ENCODE data around the gene C19orf38.
"Not testable (repeated sequence)": the region's sequence is repeated elsewhere in the genome, so short reads cannot be mapped to it uniquely, and the experiment has no call there.

The C19orf38 gene

DNA sequence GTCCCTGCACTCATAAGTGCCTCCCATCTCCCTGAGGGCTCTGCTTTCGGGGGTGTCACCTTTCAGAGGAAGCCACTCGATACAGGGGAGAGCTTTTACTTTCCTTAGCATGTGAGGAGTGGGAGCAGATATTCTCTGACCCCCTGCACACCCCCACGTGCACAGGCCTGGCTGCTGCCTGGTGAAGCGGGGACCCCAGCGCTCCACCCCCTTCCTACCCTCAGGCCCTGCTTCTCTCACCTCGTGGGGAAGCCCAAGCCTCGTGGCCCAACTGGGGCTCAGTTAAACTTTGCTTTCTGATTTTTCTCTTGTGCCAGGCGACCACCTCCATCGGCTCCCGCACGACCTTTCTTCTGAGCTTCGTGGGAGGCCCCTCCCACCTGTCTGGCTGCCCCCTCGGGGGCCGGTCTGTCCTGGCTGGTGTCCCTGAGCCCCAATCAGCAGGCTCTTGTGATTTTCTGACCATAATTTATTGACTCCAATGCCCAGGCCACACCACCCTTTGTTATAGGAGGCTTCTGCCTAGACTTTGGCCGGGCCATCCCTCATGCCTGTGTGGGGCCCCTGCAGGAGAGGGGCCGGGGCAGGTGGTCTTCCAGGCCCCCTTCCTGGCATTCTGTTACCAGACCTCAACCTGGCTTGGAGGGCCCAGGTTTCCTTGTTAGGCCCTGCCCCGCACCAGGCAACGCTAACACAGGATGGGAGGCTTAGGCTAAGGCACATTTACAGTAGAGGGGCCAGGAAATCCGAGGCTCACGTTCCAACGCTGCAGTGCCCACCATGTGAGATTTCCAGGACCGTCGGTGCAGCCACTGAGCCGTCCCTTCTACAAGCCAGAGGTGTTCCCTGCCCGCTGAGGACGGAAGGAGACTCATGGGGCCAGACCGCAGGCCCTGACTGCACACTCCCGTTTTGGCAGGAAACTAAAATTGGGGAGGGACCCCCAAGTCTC, 16.0 kb upstream of the C19orf38 start:
- H3K9me3 ChIP-seq: peaks cover 2% of the 10 kb centered on the region; the same call in 1 of the 2 replicates
- TF ChIP-seq, protein P1, sequence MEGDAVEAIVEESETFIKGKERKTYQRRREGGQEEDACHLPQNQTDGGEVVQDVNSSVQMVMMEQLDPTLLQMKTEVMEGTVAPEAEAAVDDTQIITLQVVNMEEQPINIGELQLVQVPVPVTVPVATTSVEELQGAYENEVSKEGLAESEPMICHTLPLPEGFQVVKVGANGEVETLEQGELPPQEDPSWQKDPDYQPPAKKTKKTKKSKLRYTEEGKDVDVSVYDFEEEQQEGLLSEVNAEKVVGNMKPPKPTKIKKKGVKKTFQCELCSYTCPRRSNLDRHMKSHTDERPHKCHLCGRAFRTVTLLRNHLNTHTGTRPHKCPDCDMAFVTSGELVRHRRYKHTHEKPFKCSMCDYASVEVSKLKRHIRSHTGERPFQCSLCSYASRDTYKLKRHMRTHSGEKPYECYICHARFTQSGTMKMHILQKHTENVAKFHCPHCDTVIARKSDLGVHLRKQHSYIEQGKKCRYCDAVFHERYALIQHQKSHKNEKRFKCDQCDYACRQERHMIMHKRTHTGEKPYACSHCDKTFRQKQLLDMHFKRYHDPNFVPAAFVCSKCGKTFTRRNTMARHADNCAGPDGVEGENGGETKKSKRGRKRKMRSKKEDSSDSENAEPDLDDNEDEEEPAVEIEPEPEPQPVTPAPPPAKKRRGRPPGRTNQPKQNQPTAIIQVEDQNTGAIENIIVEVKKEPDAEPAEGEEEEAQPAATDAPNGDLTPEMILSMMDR (IDR thresholded peaks at IDR 0.05; ENCODE audit: low read depth, low read length): no peak
- DNase-seq: no peak
- H3K4me3 ChIP-seq (ENCODE audit: low read depth, low read length): no peak overlapping the region
- peaks cover 3% of the 10 kb centered on the region for H3K4me1 ChIP-seq
- H3K27me3 ChIP-seq: no peaks in the 10 kb centered on the region
- H3K36me3 ChIP-seq: peaks cover 44% of the 10 kb centered on the region

DNA sequence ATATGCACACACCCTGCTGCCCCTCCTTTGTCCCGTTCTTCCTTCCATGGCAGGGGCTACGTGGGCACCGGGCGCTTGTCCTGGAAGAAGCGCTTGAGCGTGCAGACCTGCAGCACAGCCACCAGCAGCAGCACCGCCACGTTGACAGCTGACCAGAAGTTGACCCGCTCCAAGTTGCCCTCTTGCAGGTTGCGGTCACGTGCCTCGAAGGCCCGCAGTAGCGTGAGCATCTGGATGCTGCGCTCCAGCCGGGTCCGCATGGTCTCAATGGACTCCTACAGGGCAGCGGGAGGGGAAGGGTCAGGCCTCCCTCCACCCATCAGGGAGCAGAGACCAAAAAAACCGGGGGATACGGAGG, 15.3 kb upstream of the C19orf38 start:
- H3K36me3 ChIP-seq: peaks cover 44% of the 10 kb centered on the region
- peaks cover 3% of the 10 kb centered on the region for H3K4me1 ChIP-seq
- no peaks in the 10 kb centered on the region for H3K27me3 ChIP-seq
- no peak overlapping the region for H3K4me3 ChIP-seq (ENCODE audit: low read depth, low read length)
- TF ChIP-seq, protein P1 (IDR thresholded peaks at IDR 0.05; ENCODE audit: low read depth, low read length): no peak
- H3K9me3 ChIP-seq: peaks cover 2% of the 10 kb centered on the region; the same call in 1 of the 2 replicates
- no peak for DNase-seq

DNA sequence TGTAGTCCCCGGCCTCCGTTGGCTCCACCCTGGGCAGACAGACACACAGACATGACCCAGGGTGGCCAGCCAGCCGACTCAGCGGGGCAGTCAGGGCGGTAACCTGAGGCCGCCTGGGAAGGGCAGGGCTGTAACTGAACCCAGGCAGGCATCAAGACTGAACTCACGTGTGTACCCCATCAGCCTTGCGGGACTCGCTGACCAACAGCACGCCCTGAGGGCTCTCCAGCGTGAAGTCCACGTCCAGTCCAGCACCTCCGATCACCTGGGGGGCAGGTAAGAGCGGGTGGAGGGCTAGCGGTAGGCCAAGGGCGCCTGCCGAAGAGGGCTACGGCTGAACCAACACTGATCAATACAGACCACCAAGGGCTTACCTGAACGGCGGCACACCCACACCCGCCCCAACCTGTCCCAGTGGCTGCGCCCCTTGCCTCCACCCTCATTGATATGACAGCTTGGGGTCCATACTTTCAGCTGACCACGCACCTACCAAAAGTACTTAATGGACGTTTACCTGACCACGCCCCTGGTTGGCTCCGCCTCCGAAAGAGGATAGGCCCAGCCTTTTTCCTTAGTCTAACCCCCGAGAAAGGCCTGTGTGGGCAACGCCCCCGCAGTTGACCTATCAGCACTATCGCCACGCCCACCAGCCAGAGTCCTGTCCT, 13.0 kb upstream of the C19orf38 start:
- Histone ChIP-seq H3K4me1 (peaks cover 3% of the 10 kb centered on the region), H3K9me3 (peaks cover 2% of the 10 kb centered on the region; the same call in 1 of the 2 replicates), H3K27me3 (no peaks in the 10 kb centered on the region), H3K4me3 (ENCODE audit: low read depth, low read length) (peak overlapping the region; percentile 19; the same call in 1 of the 2 replicates), H3K36me3 (peaks cover 31% of the 10 kb centered on the region)
- TF ChIP-seq, protein P1 (IDR thresholded peaks at IDR 0.05; ENCODE audit: low read depth, low read length): no peak
- no peak for DNase-seq

DNA sequence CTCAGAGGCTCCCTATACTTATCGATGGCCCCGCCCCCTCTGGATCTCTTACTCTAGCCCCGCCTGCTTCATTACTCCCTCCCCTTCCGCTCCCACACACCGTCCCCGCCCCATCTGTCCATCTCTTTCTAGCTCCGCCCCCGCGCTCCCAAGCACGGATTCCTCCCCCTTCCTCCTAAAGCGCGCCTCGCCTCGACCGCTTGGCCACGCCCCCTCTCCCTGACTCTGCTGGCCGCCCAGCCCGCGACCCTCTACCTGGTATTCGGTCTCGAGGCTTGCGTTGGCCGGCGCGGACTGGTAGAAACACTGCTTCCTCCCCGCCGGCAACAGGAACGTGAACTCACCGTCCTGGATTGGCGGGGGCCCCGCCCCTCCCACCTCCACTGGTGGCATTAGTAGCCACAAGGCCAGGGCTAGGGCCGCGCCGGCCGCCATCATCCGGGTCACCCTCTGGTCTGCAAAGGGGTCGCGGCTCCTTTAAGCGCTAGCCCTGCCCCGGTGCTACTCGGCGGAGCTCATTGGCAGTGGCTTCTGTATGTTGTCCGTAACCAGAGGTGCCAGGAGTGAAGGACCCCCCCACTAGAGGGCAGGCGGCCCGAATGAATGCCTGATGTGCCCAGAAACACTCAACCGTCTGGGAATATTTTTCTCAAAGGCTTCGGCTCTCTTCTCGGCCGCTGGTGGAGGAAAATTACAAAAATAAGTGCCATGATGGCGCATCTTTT, 12.3 kb upstream of the C19orf38 start, which contains the start of gene TMED1:
TMED1 (minus strand) TSS at position 459 of the 725 bp plus-strand sequence; CDS start at position 438, 21 bp downstream.
- DNase-seq: peak; percentile 100
- peak within 1 kb of the TSS; percentile 76 for H3K4me3 ChIP-seq (ENCODE audit: low read depth, low read length)
- peaks cover 2% of the 10 kb centered on the region; the same call in 1 of the 2 replicates for H3K9me3 ChIP-seq
- H3K27me3 ChIP-seq: no peaks in the 10 kb centered on the region
- H3K4me1 ChIP-seq: peaks cover 3% of the 10 kb centered on the region
- H3K36me3 ChIP-seq: peaks cover 31% of the 10 kb centered on the region
- TF ChIP-seq, protein P1 (IDR thresholded peaks at IDR 0.05; ENCODE audit: low read depth, low read length): peak; percentile 19; the same call in 1 of the 2 replicates

DNA sequence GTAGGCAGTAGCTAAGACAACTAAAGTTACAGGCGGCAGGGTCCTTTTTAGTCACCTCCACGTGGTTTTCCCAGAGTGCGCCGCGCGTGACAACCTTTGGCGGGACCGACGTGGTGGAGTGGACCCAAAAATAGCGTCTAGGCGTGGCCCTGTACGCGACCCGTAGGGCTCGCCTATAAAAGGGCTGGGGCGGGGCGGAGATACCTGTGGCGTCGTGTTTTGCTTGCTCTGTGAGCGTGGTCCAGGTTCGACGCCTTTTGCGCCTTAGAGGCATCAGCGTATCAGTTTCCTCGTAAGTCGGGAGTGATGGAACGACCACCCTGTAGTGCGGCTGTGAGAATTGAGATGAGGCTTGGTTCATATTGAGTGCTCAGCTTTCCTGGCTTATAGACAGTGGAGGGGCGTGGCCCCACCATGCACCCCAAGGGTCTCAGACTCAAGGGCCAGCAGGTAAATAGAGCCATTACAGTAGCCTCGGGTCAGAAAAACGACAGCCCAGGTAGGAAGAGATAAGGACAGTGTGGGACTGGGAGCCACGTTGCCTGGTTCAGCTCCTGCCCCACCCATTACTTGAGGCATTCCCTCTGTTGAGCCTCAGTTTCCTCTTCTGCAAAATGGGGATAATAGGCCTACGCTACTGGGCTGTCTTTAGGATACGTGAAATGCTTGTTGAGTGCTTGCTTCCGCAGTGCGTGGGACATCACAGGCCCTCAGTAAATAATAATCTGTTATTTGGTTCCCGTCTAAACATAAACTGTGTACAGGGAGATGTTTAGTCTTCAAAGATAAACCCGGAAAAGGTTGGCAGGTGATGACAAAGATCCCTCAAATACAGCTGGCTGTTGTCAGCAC, 11.5 kb upstream of the C19orf38 start:
- TF ChIP-seq, protein P1 (IDR thresholded peaks at IDR 0.05; ENCODE audit: low read depth, low read length): no peak
- Histone ChIP-seq H3K36me3 (peaks cover 31% of the 10 kb centered on the region), H3K4me3 (ENCODE audit: low read depth, low read length) (peak overlapping the region; percentile 76), H3K4me1 (peaks cover 3% of the 10 kb centered on the region), H3K27me3 (no peaks in the 10 kb centered on the region), H3K9me3 (peaks cover 2% of the 10 kb centered on the region; the same call in 1 of the 2 replicates)
- DNase-seq: peak; percentile 78

DNA sequence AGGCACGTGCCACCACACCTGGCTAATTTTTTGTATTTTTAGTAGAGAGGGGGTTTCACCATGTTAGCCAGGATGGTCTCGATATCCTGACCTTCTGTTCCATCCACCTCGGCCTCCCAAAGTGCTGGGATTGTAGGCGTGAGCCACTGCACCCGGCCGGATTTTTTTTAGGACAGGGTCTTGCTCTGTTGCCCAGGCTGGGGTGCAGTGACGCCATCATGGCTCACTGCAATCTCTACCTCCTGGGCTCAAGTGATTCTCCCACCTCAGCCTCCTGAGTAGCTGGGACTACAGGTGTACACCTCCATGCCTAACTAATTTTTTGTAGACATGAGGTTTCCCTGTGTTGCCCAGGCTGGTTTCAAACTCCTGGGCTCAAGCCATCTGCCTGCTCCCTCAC, 10.6 kb upstream of the C19orf38 start:
- not testable (repeated sequence) for H3K27me3 ChIP-seq; DNase-seq; H3K9me3 ChIP-seq; H3K4me3 ChIP-seq (ENCODE audit: low read depth, low read length); H3K4me1 ChIP-seq
- peaks cover 25% of the 10 kb centered on the region for H3K36me3 ChIP-seq
